LNCaP clone FGC (cell line): Measurements from ENCODE around the gene KLHL22.

Experiments
- DNase-seq: peaks from one replicate; pipeline ENCODE4 v3.0.0-alpha.2; 2011; ENCODE audit warnings: low read depth
- H3K4me3 ChIP-seq: 2 replicates; pipeline ENCODE4 v1.5.1; 2011; ENCODE audit warnings: mild to moderate bottlenecking, low read depth, low read length, control low read depth
- TF ChIP-seq, protein P1 (sequence below): IDR thresholded peaks from 2 replicates; pipeline ENCODE4 v1.5.1; 2012; ENCODE audit warnings: mild to moderate bottlenecking; ENCODE audit not compliant: control insufficient read depth, insufficient read depth; ENCODE audit errors: extremely low read depth

The KLHL22 gene

DNA sequence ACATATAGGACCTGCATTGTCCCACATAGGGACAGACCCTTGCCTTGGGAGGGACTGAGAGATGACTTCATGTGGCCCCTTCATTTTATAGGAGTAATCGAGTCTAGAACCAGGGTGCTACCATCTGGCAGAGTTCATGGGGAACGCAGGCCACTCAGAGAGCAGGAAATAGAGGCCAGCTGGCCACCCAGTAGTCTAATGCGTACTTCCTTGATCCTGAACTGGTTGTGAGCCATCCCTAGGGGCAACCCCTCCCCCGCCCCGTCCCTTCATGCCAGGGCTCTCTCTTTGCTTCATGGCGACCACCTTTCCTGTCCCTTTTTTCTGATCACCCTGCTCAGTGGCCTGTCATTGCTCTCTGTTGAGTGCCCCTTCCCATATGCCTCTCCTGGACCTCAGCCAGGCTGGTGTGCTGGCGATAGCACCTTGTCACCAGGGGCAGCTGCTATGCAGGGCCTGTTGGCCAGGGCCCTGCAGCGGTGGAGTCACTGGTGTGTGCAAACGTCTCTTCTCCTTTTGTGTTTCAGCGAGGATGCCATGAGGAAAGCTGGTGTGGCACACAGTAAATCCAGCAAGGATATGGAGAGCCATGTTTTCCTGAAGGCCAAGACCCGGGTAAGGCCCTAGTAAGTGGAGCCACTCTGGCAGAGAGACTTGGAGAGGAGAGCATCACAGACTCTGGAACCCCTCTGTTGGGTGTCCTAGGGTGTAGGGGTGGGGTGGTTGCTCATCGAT is 41.2 kb upstream of the KLHL22 start:
- DNase-seq, result no peak
- TF ChIP-seq, protein P1, sequence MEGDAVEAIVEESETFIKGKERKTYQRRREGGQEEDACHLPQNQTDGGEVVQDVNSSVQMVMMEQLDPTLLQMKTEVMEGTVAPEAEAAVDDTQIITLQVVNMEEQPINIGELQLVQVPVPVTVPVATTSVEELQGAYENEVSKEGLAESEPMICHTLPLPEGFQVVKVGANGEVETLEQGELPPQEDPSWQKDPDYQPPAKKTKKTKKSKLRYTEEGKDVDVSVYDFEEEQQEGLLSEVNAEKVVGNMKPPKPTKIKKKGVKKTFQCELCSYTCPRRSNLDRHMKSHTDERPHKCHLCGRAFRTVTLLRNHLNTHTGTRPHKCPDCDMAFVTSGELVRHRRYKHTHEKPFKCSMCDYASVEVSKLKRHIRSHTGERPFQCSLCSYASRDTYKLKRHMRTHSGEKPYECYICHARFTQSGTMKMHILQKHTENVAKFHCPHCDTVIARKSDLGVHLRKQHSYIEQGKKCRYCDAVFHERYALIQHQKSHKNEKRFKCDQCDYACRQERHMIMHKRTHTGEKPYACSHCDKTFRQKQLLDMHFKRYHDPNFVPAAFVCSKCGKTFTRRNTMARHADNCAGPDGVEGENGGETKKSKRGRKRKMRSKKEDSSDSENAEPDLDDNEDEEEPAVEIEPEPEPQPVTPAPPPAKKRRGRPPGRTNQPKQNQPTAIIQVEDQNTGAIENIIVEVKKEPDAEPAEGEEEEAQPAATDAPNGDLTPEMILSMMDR, result no peak

DNA sequence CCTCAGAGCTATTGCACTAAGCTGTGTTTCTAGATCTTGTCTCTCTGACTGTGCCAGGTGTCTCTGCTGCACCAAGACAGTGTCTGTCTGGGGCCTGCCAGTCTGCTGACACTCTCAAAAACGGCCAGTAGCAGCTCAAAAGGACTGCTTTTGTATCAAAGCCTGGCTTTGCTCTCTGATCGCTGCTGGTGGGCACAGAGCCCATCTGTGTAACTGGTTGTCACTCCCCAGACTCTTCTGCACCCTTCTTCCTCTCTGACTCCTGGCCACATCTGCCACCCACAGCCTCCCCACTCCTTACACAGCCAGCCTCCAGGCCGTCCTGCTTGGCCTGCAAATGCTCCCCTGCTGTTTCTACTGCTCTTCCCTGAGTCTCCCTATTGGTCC is 38.3 kb upstream of the KLHL22 start:
- TF ChIP-seq, protein P1, result no peak
- H3K4me3 ChIP-seq, result no peak overlapping the region
- no peak for DNase-seq

More for the DNA sequence above, 41.2 kb upstream of the KLHL22 start:
- no peak overlapping the region for H3K4me3 ChIP-seq

DNA sequence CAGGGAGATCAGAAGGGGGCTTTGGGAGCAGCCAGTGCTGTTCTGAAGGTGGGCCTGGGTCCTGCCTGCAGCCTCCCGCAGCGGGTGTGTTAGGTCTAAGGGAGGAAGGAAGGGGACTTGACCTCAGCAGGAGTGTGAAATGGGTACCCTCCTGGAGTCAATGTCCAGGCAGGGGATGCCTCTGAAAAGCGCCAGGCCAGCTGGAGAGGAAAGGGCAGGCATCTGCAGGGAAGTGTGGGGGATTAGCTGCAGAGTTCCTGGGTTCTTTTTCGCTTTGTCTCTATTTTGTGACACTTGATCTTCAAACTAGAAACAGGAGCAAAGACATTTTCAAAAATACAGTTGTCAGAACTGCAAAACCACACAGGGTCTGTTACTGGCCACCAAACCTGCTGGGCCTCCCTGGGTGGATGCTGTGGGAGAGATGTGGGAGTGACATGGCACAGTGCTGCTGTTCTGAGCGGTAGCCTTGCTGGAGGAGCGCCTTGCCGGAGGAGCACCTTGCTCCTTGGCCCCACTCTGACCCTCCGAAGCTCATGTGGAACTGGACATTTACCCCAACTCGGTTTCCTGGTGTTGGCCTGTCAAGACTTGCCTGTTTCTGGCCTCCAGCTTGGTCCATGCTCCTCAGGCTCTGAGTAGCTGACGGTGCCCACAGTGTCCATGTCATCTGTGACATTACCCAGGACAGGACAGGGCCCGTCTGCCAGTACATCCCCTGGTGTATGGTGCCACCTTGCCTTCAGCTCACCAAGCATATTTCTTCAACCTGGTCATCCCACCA is 37.7 kb upstream of the KLHL22 start:
- TF ChIP-seq, protein P1, result no peak
- DNase-seq, result no peak
- no peak overlapping the region for H3K4me3 ChIP-seq

DNA sequence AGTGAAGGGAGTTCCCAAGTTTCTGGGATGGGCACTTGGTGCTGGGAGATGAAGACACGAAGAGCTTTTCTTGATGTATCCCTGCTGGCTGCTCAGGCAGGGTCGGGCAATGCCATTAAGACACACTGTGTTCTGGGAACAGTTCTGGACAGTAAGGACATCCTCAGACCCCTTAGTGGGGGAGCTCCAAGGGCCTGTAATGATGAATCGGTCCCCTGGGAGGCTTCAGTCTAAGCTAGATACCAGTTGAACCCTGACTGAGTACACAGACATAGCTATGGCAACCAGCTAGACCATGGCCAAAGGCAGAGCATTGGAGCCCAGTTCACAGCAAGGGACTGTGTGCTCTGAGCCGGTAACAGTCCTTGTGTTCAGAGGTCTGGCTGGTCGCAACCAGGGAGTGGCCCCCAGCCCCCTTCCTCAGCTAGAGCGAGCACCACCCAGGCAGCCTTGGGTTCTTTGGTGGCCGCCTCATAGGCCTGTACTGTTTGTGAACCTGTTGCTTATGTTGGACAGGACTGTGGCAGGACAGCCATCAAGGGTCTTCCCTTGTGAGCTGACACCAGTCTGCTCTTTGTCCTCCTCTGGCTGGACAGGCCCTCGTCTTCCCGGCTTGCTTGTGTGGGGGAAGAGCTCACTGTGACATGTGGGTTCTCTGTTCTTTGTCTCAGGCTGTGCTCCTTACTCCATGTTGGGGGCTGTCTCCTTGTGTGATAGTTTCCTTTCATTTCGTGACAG is 36.8 kb upstream of the KLHL22 start:
- TF ChIP-seq, protein P1, result no peak
- DNase-seq, result no peak
- no peak overlapping the region for H3K4me3 ChIP-seq

DNA sequence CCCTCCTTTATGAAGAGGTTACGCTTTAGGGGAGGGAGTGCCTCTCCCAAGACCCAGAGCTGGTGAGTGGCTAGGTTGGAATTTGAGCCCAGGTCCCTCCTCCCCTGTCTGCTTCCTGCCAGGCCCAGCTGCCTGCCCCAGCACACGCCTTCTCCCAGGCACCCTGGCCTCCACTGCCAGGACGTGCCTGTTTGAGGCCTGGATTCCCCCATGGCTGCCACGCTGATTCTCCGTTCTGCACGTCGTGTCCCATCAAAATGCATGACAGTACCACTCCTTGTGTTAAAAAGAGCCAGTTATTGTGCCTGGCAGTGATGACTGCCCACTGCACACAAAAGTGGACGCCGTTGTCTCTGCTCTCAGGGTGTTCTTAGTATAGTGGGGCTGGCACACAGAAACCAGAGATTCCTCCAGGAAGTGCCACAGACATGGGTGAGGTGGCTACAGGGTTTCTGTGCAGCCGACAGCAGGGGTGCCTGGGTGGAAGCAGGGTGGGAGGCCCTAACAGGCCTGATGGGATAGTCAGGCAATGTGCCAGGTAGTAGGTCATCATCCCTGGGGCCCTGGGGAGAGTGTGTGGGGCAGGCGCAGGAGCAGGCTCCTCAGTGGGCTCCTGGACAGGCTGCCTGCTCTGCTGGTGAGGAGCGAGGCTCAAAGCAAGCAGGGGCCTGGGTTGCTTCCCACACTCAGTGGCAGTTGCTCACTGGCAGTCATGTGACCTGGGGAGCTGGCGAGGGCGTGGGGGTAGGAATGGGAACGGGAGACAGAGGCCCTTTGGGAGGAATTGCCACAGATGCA is 36.0 kb upstream of the KLHL22 start:
- H3K4me3 ChIP-seq, result no peak overlapping the region
- DNase-seq, result no peak
- TF ChIP-seq, protein P1, result no peak

GRCh38 chr22:20531154-20531403 is 35.5 kb upstream of the KLHL22 start:
- H3K4me3 ChIP-seq, result no peak overlapping the region
- no peak for DNase-seq
- TF ChIP-seq, protein P1, result no peak
